ENCODE measurements around the gene NDUFA13. TPM values are rescaled to one million over a fixed set of nuclear protein-coding genes. Genes with fewer than 3 reads are reported as not detected.

Gene NDUFA13
- polyA plus RNA-seq, 1 donor from 2014 or later: 266 TPM

GRCh38 chr19:19510432-19510831 is 5.6 kb upstream of the NDUFA13 start:
- Histone ChIP-seq H2AFZ (ENCODE audit: low read depth, low read length) (no peak overlapping the region), H3K9me2 (ENCODE audit: insufficient read depth, low read length) (no peaks in the 10 kb centered on the region), H3K27ac (ENCODE audit: low read length) (no peak overlapping the region), H3K9me3 (ENCODE audit: low read length) (no peaks in the 10 kb centered on the region), H3K36me3 (ENCODE audit: insufficient read depth, low read length) (peaks cover 3% of the 10 kb centered on the region), H3K9ac (ENCODE audit: low read length) (no peak overlapping the region), H3K4me2 (ENCODE audit: low read length) (no peak overlapping the region), H3F3A (ENCODE audit: insufficient read depth, low read length, poor library complexity, severe bottlenecking) (no peaks in the 10 kb centered on the region), H3K27me3 (ENCODE audit: insufficient read depth, low read depth, low read length) (no peaks in the 10 kb centered on the region), H4K20me1 (ENCODE audit: insufficient read depth) (no peaks in the 10 kb centered on the region), H3K4me3 (ENCODE audit: low read length) (no peak overlapping the region), H3K79me2 (replicated peaks; ENCODE audit: insufficient read depth, low read length) (no peaks in the 10 kb centered on the region)
- TF ChIP-seq MXI1 (conservative IDR thresholded peaks at IDR 0.05; ENCODE audit: poor library complexity, severe bottlenecking) (no peak), RAD21 (conservative IDR thresholded peaks at IDR 0.05) (no peak), EP300 (conservative IDR thresholded peaks at IDR 0.05; ENCODE audit: poor library complexity, severe bottlenecking) (no peak), TAF1 (IDR thresholded peaks at IDR 0.05; ENCODE audit: low read depth) (no peak)

DNA sequence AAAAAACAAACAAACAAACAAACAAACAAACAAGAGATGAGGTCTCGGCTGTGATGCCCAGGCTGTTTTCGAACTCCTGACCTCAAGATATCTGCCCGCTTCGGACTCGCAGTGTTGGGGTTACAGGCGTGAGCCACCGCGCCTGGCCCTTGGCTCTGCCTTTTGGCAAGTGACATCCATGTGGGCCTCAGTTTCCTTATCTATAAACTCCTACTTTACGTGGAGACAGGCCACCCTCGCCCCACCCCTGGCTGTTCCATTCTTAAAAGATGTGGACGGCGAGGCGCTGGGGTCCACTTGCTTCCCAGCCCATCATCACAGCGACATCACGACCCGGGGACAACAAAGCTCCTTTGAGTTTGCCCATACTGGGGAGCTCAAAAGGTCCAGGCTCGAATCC is 2.3 kb upstream of the NDUFA13 start:
- H3K27ac ChIP-seq (ENCODE audit: low read length): no peak overlapping the region
- no peak overlapping the region for H2AFZ ChIP-seq (ENCODE audit: low read depth, low read length)
- no peak overlapping the region for H3K4me2 ChIP-seq (ENCODE audit: low read length)
- no peak overlapping the region for H3K9ac ChIP-seq (ENCODE audit: low read length)
- TF ChIP-seq, protein P1, sequence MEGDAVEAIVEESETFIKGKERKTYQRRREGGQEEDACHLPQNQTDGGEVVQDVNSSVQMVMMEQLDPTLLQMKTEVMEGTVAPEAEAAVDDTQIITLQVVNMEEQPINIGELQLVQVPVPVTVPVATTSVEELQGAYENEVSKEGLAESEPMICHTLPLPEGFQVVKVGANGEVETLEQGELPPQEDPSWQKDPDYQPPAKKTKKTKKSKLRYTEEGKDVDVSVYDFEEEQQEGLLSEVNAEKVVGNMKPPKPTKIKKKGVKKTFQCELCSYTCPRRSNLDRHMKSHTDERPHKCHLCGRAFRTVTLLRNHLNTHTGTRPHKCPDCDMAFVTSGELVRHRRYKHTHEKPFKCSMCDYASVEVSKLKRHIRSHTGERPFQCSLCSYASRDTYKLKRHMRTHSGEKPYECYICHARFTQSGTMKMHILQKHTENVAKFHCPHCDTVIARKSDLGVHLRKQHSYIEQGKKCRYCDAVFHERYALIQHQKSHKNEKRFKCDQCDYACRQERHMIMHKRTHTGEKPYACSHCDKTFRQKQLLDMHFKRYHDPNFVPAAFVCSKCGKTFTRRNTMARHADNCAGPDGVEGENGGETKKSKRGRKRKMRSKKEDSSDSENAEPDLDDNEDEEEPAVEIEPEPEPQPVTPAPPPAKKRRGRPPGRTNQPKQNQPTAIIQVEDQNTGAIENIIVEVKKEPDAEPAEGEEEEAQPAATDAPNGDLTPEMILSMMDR (IDR thresholded peaks at IDR 0.05; ENCODE audit: poor library complexity, severe bottlenecking): no peak
- TF ChIP-seq EP300 (conservative IDR thresholded peaks at IDR 0.05; ENCODE audit: poor library complexity, severe bottlenecking): no peak
- TF ChIP-seq, protein P2, sequence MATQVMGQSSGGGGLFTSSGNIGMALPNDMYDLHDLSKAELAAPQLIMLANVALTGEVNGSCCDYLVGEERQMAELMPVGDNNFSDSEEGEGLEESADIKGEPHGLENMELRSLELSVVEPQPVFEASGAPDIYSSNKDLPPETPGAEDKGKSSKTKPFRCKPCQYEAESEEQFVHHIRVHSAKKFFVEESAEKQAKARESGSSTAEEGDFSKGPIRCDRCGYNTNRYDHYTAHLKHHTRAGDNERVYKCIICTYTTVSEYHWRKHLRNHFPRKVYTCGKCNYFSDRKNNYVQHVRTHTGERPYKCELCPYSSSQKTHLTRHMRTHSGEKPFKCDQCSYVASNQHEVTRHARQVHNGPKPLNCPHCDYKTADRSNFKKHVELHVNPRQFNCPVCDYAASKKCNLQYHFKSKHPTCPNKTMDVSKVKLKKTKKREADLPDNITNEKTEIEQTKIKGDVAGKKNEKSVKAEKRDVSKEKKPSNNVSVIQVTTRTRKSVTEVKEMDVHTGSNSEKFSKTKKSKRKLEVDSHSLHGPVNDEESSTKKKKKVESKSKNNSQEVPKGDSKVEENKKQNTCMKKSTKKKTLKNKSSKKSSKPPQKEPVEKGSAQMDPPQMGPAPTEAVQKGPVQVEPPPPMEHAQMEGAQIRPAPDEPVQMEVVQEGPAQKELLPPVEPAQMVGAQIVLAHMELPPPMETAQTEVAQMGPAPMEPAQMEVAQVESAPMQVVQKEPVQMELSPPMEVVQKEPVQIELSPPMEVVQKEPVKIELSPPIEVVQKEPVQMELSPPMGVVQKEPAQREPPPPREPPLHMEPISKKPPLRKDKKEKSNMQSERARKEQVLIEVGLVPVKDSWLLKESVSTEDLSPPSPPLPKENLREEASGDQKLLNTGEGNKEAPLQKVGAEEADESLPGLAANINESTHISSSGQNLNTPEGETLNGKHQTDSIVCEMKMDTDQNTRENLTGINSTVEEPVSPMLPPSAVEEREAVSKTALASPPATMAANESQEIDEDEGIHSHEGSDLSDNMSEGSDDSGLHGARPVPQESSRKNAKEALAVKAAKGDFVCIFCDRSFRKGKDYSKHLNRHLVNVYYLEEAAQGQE (IDR thresholded peaks at IDR 0.05; ENCODE audit: borderline replicate concordance): no peak
- H3K27me3 ChIP-seq (ENCODE audit: insufficient read depth, low read depth, low read length): no peaks in the 10 kb centered on the region
- no peaks in the 10 kb centered on the region for H3K9me3 ChIP-seq (ENCODE audit: low read length)
- H3K36me3 ChIP-seq (ENCODE audit: insufficient read depth, low read length): no peaks in the 10 kb centered on the region
- peaks cover 22% of the 10 kb centered on the region for H3K79me2 ChIP-seq (replicated peaks; ENCODE audit: insufficient read depth, low read length)
- H4K20me1 ChIP-seq (ENCODE audit: insufficient read depth): no peaks in the 10 kb centered on the region
- H3K9me2 ChIP-seq (ENCODE audit: insufficient read depth, low read length): no peaks in the 10 kb centered on the region
- no peaks in the 10 kb centered on the region for H3F3A ChIP-seq (ENCODE audit: insufficient read depth, low read length, poor library complexity, severe bottlenecking)
- no peak overlapping the region for H3K4me3 ChIP-seq (ENCODE audit: low read length)

GRCh38 chr19:19514215-19514657 is 1.8 kb upstream of the NDUFA13 start:
- no peaks in the 10 kb centered on the region for H3K27me3 ChIP-seq (ENCODE audit: insufficient read depth, low read depth, low read length)
- H3K36me3 ChIP-seq (ENCODE audit: insufficient read depth, low read length): no peaks in the 10 kb centered on the region
- peaks cover 22% of the 10 kb centered on the region for H3K79me2 ChIP-seq (replicated peaks; ENCODE audit: insufficient read depth, low read length)
- no peak overlapping the region for H3K4me2 ChIP-seq (ENCODE audit: low read length)
- TF ChIP-seq RAD21 (conservative IDR thresholded peaks at IDR 0.05) (no peak), MXI1 (conservative IDR thresholded peaks at IDR 0.05; ENCODE audit: poor library complexity, severe bottlenecking) (no peak)
- H3K4me3 ChIP-seq (ENCODE audit: low read length): no peak overlapping the region
- no peak overlapping the region for H3K27ac ChIP-seq (ENCODE audit: low read length)
- H4K20me1 ChIP-seq (ENCODE audit: insufficient read depth): no peaks in the 10 kb centered on the region
- no peak overlapping the region for H3K9ac ChIP-seq (ENCODE audit: low read length)
- no peak overlapping the region for H2AFZ ChIP-seq (ENCODE audit: low read depth, low read length)
- H3F3A ChIP-seq (ENCODE audit: insufficient read depth, low read length, poor library complexity, severe bottlenecking): no peaks in the 10 kb centered on the region
- H3K9me2 ChIP-seq (ENCODE audit: insufficient read depth, low read length): no peaks in the 10 kb centered on the region
- no peaks in the 10 kb centered on the region for H3K9me3 ChIP-seq (ENCODE audit: low read length)
